GM18520 (cell line): ENCODE measurements around the gene EID1.

Experiments used
- ATAC-seq: cut with Tn5 transposase; IDR thresholded peaks from one replicate; pipeline ENCODE4 v1.9.1; 2021; ENCODE audit not compliant: unreplicated experiment

The EID1 gene

DNA sequence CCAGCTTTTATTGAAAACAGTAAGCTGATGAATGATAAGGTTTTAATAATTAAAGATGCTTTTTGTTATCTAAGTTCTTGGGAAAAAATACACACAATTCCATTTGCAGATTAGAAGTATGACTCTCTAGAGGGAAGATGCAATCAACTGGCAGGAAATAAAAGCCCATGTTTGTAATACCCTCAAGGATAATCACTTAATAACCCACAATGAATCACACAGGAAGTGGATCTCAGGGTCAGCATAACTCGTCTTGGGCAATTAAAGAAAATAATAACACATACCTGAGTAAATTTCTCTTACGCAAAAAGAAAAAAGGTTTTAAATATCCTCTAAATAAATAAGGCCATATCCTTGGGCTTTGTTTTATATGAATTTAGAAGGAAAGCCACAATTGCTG is 9.4 kb upstream of the EID1 start:
- ATAC-seq: no peak

DNA sequence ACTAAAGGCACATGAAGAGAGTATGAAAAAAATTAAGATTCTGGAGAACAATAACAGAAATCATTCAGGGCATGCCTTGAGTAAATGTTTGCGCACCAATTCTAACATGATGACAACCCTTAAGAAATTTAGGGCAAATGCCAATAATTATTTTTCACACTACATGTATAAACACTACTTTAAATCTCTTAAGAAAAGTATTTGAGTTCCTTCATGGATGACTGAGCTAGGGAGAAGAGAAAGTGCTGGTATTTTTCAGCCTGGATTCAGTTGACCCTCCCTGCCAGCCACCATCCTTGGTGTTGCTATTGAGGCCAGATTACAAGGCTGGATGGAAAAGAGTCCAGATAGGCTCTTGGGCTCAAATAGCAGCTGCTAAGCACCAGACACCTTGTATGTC is 8.0 kb upstream of the EID1 start:
- ATAC-seq: no peak

DNA sequence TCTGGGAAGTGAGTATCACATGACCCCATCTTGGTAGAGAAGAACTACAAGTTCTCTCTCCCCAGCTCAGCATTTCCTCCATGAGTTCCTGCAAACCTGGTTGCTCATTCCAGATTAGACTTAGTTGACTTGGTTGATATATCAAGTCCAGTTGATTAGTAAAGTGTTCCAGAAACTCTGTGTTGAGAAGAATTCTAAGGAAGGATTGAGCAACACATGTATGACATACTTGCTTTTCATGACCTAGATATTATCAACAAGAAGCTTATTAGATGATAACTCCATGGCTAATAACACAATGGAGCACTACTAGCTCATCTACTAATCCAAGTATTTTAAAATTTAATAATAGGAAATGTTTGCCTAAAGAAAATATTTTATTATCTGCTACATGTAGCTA is 6.4 kb upstream of the EID1 start:
- ATAC-seq: no peak

DNA sequence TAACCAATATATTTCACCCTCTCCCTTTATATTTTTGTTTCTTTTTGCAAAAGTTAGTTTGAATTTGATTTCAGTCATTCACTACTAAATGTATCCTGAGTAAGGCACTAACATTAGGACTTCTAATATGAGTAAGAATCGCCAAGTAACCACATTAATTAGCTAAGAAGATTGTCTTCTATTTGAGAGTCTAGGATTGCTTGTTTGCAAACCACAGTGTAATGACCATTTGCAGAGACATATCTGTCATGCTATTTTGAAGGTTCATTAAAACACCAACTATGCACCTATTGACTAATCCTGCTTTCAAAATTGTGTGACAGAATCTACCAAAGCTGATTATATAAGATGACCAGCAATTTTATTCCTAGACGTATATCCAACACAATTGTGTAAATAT is 5.3 kb upstream of the EID1 start:
- no peak for ATAC-seq

DNA sequence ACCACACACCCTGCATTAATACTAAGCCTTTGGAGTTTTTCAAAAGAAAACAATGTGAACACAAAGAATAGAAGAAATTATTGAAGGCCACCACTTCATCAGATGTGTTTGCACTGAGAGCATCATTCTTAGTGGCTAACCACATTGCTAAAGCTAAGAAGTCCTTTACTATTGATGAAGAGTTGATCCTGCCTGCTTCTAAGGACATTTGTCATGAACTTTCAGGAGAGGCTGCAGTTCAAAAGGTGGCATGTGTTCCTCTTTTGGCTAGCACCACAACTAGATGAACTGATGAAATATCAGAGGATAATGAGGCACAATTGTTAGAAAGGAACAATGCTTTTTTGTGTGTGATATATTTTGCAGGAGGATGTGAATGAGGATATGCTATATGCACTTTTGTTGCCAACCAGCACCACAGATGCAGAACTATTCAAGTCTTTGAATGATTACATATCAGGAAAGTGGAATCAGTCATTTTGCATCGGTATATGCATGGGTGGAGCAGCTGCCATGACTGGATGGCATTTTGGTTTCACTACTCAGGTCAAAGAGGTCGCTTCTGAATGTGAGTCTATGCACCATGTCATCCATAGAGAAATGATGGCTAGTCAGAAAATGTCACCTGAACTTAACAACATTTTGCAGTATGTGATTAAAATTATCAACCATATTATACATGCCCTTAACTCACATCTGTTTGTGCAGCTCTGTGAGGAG is 2.5 kb upstream of the EID1 start:
- no peak for ATAC-seq

DNA sequence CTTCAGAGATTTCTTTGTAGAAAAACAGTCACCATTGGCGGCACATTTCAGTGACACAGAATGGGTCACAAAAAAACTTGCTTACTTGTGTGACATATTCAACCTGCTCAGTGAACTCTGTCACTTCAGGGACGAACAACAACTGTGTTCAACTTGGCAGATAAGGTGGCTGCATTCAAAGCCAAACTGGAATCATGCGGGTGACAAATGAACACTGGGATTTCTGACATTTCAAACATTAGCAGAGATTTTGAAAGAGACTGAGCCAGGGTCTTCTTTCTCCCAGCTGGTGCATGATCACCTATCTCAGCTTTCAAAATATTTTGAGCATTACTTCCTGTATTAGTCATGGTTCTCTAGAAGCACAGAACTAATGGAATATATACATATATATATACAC is 1.9 kb upstream of the EID1 start:
- ATAC-seq: no peak

DNA sequence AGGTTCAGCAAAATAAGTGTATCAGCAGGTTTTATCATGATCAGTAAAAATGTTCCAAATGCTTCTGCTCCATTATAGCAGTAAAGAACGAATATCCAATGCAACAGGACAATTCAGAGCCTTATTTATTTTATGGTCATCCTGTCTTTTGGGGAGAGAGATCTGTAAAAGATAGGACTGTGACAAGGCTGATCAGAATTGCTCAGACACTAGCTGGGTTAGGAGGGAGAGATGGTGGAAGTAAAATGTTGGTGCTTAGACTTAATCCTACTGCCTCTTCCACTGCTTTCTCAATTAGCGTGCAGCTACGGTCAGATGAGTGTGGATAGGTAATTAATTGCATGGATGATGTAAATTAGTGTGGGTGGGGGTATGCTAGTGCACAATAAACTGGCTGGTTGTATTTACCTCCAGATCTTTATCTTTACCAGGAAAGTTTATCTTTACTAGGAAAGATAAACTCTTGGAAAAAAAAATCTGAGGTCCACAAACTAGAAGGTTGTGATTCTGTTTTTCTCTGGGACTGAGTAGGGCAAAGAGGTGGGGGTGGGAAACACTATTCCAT is 2.2 kb downstream of the EID1 start:
- no peak for ATAC-seq

DNA sequence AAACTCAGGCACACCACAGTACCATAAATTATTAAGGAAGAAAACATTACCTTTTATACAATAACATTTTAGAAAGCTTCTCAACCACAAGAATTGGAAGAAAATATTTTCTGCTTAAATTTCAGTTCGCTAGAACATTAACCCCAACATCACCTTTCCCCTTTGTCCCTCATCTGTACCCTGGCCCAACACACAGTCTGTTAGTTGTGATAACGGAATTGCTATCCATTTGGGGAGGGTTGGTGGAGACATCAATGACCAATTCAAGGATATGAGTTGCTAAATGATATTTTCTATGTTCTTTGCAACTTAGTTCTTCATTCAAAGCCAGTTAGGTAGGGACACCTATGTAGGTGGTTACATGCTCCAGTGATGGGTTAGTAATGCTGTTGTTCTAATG is 5.8 kb downstream of the EID1 start:
- ATAC-seq: no peak

DNA sequence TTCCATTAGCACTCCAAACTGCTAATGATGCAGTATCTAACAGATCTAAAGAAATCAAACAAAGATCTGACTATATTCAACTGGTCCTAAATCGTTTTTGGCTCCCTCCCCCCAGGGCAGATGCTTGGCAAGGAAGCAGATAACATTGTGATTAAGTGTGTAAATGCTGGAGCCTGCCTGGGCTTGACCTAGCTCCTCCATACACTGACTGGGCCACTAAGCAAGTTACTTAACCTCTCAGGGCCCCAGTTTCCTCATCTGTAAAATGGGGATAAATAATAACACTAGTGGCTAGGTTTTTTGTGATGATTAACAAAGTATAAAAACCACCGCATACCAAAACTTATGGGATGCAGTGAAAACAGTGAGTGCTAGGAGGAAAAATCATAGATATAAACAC is 9.2 kb downstream of the EID1 start:
- no peak for ATAC-seq

DNA sequence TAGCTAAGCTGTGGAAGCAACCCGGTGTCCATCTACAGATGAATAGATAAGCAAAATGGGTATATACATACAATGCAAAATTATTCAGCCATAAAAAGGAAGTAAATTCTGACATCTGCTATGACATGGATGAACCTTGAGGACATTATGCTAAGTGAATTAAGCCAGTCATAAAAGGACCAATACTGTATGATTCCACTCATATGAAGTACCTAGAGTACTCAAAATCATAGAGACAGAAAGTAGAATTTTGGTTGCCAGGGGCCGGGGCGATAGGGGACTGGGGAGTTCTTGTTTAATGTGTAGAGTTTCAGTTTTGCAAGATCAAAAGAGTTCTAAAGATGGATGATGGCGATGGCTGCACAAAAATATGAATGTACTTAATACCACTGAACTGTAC is 10.3 kb downstream of the EID1 start:
- no peak for ATAC-seq

DNA sequence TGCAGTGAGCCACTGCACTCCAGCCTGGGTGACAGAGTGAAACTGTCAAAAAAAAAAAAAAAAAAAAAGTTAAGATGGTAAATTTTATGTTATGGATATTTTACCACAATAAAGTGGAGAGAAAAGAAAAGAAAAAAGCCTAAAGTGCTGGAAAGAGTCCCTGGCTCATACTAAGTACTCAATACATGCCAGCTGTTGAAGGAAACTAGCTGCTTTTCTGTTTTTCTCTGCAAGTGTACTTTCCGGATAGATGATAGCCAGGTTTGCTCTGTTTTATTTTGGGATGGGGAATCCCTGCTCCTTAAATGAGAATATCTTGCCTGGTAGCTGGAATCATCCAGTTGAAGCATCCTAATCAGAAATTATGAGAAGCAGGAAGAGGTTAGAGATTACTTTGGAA is 10.9 kb downstream of the EID1 start:
- ATAC-seq: no peak

DNA sequence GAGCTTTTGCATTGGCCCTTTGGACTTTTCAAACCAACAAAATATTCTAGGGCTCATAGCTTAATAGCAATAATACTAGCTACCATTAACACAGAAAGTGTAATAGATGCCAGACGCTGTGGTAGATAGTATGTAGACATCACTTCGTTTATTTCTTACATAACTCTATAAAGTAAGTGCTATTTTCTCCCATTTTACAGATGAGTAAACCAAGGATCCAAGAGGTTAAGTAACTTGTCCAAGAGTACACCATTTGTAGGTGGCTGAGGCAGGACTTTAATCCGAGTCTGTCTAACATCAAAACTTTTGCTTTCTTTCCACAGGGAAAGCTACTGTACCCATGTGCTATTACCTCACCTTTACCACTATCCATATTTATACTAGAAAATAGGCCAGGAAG is 12.0 kb downstream of the EID1 start:
- no peak for ATAC-seq

DNA sequence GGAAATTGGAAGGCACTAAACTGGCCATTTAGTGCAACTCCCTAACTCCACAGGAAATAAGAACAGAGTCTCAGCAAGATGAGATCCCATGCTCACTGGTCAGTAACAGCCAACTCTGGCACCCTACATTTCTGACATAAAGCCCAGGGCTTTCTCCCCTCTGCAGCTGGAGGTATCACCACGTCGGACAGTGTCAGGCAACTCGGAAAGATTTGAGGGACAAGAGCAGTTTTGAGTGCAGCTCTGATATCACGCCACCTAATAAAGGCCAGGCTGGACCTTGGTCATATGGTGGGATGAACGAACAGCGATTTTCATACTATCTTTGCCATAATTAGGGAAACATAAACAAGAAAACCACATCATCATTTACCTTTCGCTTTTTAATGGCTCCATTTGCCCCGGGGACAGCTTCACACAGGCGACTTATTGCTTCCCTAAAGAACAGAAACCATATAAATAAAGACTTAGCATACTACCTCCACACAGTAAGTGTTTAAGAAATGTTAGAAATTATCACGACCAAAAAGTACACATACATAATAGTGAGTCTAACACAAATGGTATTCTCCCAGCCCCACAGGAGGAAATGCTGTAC is 12.5 kb downstream of the EID1 start:
- ATAC-seq: no peak

DNA sequence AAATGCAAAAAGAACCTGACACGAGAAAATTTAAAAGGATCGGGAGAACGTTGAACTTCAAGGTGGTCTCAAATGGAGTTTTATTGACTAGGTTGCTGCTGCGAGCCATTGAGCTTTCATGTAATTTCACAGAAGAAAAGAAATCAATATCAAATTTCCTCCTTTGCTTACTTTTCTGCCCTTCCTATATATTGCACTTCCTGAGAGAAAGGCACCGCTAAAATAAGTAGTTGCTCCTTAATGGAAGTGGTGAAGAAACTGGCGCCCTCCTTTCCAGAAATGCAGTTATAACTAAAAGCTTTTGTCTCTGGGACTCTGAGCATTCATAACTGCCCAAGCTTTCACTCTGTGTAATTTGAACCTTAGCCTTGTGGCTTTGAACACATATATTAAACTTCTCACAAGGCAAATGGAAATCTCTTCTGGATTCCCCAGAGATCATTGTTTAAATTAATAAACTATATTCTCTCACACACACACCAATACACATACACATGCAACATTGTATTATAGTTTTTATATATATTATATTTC is 13.4 kb downstream of the EID1 start:
- ATAC-seq: no peak

DNA sequence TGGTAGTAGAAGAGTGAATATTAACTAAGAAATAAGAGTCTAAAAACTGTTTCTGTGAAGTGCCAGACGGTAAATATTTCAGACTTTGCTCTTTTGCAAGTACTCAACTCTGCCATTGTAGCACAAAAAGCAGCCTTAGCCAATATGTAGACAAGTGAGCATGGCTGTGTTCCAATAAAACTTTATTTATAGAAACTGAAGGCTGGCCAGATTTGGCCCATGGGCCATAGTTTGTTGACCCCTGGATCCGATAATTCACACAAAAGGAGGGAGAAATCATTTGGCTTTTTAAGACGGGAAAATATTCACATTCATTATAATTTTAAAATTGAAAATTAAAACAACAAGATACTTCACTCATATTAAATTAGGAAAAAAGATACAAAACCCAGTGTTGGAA is 15.4 kb downstream of the EID1 start:
- ATAC-seq: no peak

DNA sequence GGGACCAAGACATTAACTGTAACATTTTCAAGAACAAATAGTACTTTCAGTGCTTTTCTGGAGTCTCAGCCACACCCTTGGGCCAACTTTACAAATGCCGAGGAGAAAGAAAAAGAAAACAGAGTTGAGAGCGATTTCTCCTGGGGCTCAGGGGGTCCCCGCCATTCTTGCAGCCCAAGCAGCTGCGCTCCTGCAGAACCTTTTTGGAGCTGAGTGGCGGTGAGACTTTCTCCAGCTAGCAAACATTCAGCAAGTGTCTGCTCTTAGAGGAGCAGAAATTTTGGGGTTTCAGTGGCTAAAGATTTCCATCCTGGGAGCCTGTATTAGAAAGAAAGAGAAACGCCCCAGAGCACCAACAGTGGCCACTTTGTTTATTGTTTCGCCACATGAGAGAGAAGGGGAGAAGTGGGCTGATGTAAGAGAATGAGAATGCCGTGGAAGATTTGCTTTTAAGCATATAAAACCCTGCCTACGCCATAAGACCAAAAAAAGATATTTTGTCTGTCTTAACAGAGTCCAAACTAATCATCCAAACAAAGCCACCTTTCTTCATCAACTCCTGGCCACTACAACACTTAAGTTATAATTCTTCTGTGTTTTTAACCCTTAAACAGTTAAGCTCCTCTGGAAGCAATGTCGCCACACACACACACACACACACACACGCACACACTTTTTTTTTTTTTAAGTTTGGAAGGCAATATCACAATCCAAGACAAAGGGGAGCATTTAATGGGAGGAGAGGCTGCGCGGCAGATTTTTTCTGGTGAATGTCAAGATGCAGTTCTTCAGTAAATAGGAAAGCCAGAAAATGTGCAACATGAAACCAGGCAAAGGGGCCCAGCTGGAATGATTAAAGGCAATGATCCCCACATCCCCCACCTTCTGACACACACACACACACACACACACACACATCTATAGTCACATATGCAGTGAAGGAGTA is 19.2 kb downstream of the EID1 start:
- no peak for ATAC-seq

DNA sequence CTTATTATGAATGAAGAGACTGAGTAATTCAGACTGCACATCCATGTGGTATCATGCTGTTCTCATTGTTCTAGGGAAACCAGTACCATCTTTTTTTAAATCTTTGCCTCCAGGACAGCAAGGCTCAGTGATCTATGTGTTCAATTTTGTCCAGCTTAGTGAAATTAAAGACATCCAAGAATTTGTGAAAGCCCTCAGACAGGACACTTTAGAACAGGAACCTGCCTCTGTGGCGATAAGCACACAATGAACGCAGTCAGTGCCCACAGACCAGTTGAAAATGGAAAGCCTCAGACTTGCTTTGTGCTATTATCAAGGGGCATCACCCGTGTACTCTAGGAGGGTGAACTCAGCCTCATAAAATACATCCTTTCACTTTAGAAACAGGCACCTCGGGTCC is 20.1 kb downstream of the EID1 start:
- ATAC-seq: no peak

DNA sequence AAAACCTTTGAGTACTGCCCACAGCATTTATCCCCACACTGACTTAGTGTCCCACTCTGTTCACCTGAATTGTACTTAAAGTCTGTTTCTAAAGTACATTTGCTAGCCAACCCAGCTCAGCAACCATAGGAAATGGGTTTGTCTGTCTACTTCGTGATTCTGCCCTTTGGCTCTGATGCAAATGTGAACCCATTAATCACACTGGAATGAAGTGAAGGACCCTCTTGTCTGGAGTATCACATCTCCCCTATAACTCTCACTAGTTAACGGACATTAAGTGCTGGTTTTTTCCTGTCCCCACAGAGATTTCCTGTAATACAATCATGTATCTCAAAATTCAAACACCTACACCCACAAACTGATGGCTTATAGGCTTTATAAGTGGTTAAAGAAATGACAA is 20.5 kb downstream of the EID1 start:
- no peak for ATAC-seq

DNA sequence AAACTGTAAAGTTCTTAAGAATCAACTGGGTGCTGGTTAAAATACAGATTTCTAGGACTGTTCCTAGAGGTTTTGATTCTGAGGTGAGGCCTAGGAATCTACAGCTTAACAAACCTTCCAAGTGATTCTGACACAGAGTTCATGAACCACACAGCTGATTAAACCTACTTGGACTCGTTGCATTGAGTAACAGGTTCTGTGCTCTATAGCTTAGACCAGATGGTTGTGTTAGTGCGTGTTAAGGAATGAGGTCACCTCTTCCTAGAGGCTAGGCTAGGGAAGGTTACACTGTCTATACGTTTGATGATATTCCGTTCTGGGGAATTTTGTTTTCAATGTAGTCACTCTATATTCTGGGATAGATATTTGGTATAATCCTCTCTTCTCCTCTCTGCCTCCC is 21.9 kb downstream of the EID1 start:
- no peak for ATAC-seq

DNA sequence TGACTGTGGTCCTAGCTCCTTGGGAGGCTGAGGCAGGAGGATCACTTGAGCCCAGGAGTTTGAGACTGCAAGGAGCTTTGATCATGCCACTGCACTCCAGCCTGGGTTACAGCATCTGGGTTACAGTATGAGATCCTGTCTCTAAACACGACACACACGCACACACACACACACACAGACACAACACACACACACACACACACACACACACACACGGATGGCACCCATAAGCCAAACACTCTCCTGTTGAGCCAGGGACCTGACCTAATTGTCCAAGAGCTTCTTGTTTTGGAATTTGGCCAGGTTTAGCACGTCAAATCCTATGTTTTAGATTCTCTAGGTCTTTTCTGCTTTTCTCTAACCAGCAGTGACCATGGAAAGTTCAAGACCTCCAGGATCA is 26.8 kb downstream of the EID1 start:
- ATAC-seq: no peak

DNA sequence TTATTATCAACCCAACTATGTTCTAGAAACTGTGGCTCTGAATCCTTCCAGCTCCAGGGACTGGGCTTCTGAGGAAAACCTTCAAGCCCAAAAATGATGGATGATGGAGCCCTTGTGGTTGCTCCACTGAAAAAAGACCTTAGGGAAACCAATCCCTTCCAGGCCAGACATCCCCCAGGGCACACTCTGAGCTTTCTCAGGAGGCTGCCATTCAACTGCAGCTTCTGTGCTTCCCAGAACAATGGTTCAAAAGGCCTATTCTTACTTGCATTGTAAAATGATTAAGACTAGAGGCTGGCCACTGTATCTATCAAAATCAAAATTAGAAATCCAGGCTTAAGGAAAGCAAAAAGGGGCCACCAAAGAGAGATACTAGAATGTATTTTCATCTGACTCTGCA is 27.3 kb downstream of the EID1 start:
- ATAC-seq: no peak

DNA sequence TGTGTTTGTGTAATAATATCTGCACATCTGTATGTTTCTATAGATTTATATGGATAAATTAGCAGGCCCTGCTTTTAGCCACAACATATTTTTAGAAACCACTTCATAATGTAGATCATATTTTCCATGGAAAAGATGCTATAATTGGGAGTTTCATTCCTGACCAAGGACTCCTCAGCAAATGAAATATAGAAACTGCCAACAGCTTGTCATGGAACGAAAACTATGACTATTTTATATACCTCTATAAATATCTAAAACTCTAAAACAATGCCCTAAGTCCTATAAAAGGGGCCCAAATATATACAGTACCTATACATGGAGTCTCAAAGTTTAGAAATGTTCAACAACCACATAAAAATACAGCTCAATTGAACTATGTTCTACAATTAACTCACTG is 27.9 kb downstream of the EID1 start:
- no peak for ATAC-seq
